Left ventricle myocardium inferior (tissue), 1 donor: ENCODE measurements around the gene NIT2. TPM values are rescaled to one million over a fixed set of nuclear protein-coding genes. Genes with fewer than 3 reads are reported as not detected.
A peak's percentile ranks its signal among the peaks of the same experiment; 100 is the strongest.
"Not testable (repeated sequence)": the region's sequence is repeated elsewhere in the genome, so short reads cannot be mapped to it uniquely, and the experiment has no call there.

ENCODE experiments used
- DNase-seq: peaks from one replicate; pipeline ENCODE4 v3.0.0-alpha.2; 2020
- H3K27ac ChIP-seq: fragments of 200-600 bp; replicated peaks from 2 replicates; pipeline ENCODE4 v1.8.0; 2021
- H3K27me3 ChIP-seq: fragments of 200-600 bp; 2 replicates; pipeline ENCODE4 v1.8.0; 2021; ENCODE audit warnings: low read depth
- H3K36me3 ChIP-seq: fragments of 200-600 bp; 2 replicates; pipeline ENCODE4 v1.8.0; 2021
- H3K4me1 ChIP-seq: fragments of 200-600 bp; 2 replicates; pipeline ENCODE4 v1.8.0; 2021
- H3K4me3 ChIP-seq: fragments of 200-600 bp; 2 replicates; pipeline ENCODE4 v1.8.0; 2021; ENCODE audit warnings: mild to moderate bottlenecking, moderate library complexity
- H3K9me3 ChIP-seq: fragments of 200-600 bp; replicated peaks from 2 replicates; pipeline ENCODE4 v1.8.0; 2021
- CTCF ChIP-seq: fragments of 200-600 bp; IDR thresholded peaks from 2 replicates; pipeline ENCODE4 v1.8.0; 2021; ENCODE audit warnings: antibody characterized with exemption, mild to moderate bottlenecking, borderline replicate concordance
- intact Hi-C: fragments of 100-400 bp; cut with micrococcal nuclease; formaldehyde crosslinking; loops from one replicate; pipeline ENCODE4 v1.11.0; 2022
- total RNA-seq: library from RNA; stranded (reverse); fragmentation: NEBNext Ultra II Directional; extraction: Animal tissue kit (Norgen Biotek cat#: 25700); gene quantifications from one replicate; pipeline ENCODE4 v1.2.1, GENCODE V29; 2021
- donor health status: DM: no; HTN: yes; CAD: no; lungs with severe emphysema.

NIT2 gene
- total RNA-seq, 1 donor from 2014 or later, result 51.5 TPM

- TF ChIP-seq CTCF, result no peak
- Histone ChIP-seq H3K27me3 (no peaks in the 10 kb centered on the region), H3K27ac (no peak overlapping the region), H3K4me1 (peaks cover 15% of the 10 kb centered on the region), H3K4me3 (no peak overlapping the region), H3K36me3 (peaks cover 15% of the 10 kb centered on the region), H3K9me3 (peaks cover 6% of the 10 kb centered on the region)
- intact Hi-C loops, result no loop called here
- DNase-seq, result no peak
Measured at GRCh38 chr3:100330651-100331050, 3.9 kb upstream of the NIT2 start.

GRCh38 chr3:100331660-100332059 lies 2.9 kb upstream of the NIT2 start:
- no peak for DNase-seq
- no peak for TF ChIP-seq CTCF
- Histone ChIP-seq H3K27ac (no peak overlapping the region), H3K4me3 (no peak overlapping the region), H3K4me1 (peaks cover 20% of the 10 kb centered on the region), H3K27me3 (no peaks in the 10 kb centered on the region), H3K36me3 (peaks cover 8% of the 10 kb centered on the region), H3K9me3 (peaks cover 6% of the 10 kb centered on the region)
- intact Hi-C loops, result no loop called here

GRCh38 chr3:100333051-100333450 lies 1.5 kb upstream of the NIT2 start:
- DNase-seq, result no peak
- Histone ChIP-seq H3K9me3 (no peaks in the 10 kb centered on the region), H3K27me3 (no peaks in the 10 kb centered on the region), H3K27ac (no peak overlapping the region), H3K36me3 (no peaks in the 10 kb centered on the region), H3K4me1 (peaks cover 20% of the 10 kb centered on the region), H3K4me3 (no peak overlapping the region)
- TF ChIP-seq CTCF, result no peak
- intact Hi-C loops, result no loop called here

GRCh38 chr3:100333970-100334487 lies 528 bp upstream of the NIT2 start:
- Histone ChIP-seq H3K4me3 (peak overlapping the region; percentile 81), H3K27ac (peak overlapping the region; percentile 94), H3K4me1 (peaks cover 20% of the 10 kb centered on the region), H3K27me3 (no peaks in the 10 kb centered on the region), H3K9me3 (no peaks in the 10 kb centered on the region), H3K36me3 (no peaks in the 10 kb centered on the region)
- no peak for DNase-seq
- intact Hi-C loops, result no loop called here
- no peak for TF ChIP-seq CTCF

- no peak for TF ChIP-seq CTCF
- no peaks in the 10 kb centered on the region for H3K9me3 ChIP-seq
- no peak for DNase-seq
- H3K4me3 ChIP-seq, result peak overlapping the region; percentile 81
- intact Hi-C loops, result no loop called here
- H3K36me3 ChIP-seq, result peaks cover 9% of the 10 kb centered on the region
- peaks cover 20% of the 10 kb centered on the region for H3K4me1 ChIP-seq
- H3K27ac ChIP-seq, result peak overlapping the region; percentile 94
- H3K27me3 ChIP-seq, result no peaks in the 10 kb centered on the region
Measured at GRCh38 chr3:100335434-100335833, 877 bp downstream of the NIT2 start.

- H3K4me3 ChIP-seq, intact Hi-C loops, H3K27me3 ChIP-seq, DNase-seq, H3K9me3 ChIP-seq: not testable (repeated sequence)
- Histone ChIP-seq H3K4me1 (peaks cover 20% of the 10 kb centered on the region), H3K36me3 (peaks cover 17% of the 10 kb centered on the region), H3K27ac (peak overlapping the region; percentile 94)
Measured at GRCh38 chr3:100336229-100336628, 1.7 kb downstream of the NIT2 start.
